ENCODE measurements around the gene ETDA. TPM values are rescaled to one million over a fixed set of nuclear protein-coding genes. Genes with fewer than 3 reads are reported as not detected.
A peak's percentile ranks its signal among the peaks of the same experiment; 100 is the strongest.

Gene ETDA
- total RNA-seq, 1 donor from 2014 or later, result not detected

GRCh38 chrX:135287266-135287823 lies 35.5 kb downstream of the ETDA start:
- H3K4me3 Mint-ChIP-seq (ENCODE audit: unreplicated experiment), result no peak overlapping the region
- H3K9me3 Mint-ChIP-seq (ENCODE audit: unreplicated experiment), result peaks cover 2% of the 10 kb centered on the region
- H3K27me3 Mint-ChIP-seq (ENCODE audit: unreplicated experiment), result no peaks in the 10 kb centered on the region
- H3K4me1 Mint-ChIP-seq (ENCODE audit: low read depth, unreplicated experiment), result no peaks in the 10 kb centered on the region
- DNase-seq, result no peak
- H3K36me3 Mint-ChIP-seq (ENCODE audit: unreplicated experiment), result peaks cover 9% of the 10 kb centered on the region
- TF ChIP-seq CTCF (IDR thresholded peaks at IDR 0.05; ENCODE audit: partially characterized antibody, unreplicated experiment), result no peak
- no peak overlapping the region for H3K27ac Mint-ChIP-seq (ENCODE audit: unreplicated experiment)

- TF ChIP-seq CTCF (IDR thresholded peaks at IDR 0.05; ENCODE audit: partially characterized antibody, unreplicated experiment), result peak; percentile 14
- H3K4me1 Mint-ChIP-seq (ENCODE audit: low read depth, unreplicated experiment), result no peaks in the 10 kb centered on the region
- H3K4me3 Mint-ChIP-seq (ENCODE audit: unreplicated experiment), result peak overlapping the region; percentile 81
- no peaks in the 10 kb centered on the region for H3K9me3 Mint-ChIP-seq (ENCODE audit: unreplicated experiment)
- H3K27me3 Mint-ChIP-seq (ENCODE audit: unreplicated experiment), result peaks cover 3% of the 10 kb centered on the region
- DNase-seq, result peak; percentile 79
- peak overlapping the region; percentile 28 for H3K27ac Mint-ChIP-seq (ENCODE audit: unreplicated experiment)
- H3K36me3 Mint-ChIP-seq (ENCODE audit: unreplicated experiment), result peaks cover 4% of the 10 kb centered on the region
Observed at GRCh38 chrX:135295238-135295943, 43.5 kb downstream of the ETDA start.

DNA sequence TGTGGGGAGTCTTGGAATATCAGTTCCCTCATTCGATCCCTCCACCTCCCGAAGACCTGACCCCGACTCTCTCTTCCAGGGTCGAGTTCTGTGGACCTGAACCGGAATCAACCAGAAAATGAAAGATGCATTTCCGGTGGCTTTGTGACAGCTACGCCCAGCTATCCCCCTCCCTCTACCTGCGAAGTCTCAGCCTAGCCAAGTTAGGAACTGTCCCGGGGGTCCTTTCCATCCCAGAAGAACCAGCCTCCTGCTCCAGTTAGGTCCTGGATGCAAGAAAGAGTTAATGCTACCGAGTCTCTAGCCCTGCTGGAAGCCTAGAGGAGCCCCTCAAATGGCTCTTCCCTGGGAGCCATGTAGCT lies 44.1 kb downstream of the ETDA start:
- peaks cover 3% of the 10 kb centered on the region for H3K27me3 Mint-ChIP-seq (ENCODE audit: unreplicated experiment)
- no peaks in the 10 kb centered on the region for H3K9me3 Mint-ChIP-seq (ENCODE audit: unreplicated experiment)
- no peak for DNase-seq
- no peaks in the 10 kb centered on the region for H3K4me1 Mint-ChIP-seq (ENCODE audit: low read depth, unreplicated experiment)
- peaks cover 4% of the 10 kb centered on the region for H3K36me3 Mint-ChIP-seq (ENCODE audit: unreplicated experiment)
- H3K27ac Mint-ChIP-seq (ENCODE audit: unreplicated experiment), result no peak overlapping the region
- peak overlapping the region; percentile 81 for H3K4me3 Mint-ChIP-seq (ENCODE audit: unreplicated experiment)
- no peak for TF ChIP-seq CTCF (IDR thresholded peaks at IDR 0.05; ENCODE audit: partially characterized antibody, unreplicated experiment)

GRCh38 chrX:135302269-135302873 lies 50.5 kb downstream of the ETDA start:
- no peak for TF ChIP-seq CTCF (IDR thresholded peaks at IDR 0.05; ENCODE audit: partially characterized antibody, unreplicated experiment)
- no peak overlapping the region for H3K27ac Mint-ChIP-seq (ENCODE audit: unreplicated experiment)
- H3K4me3 Mint-ChIP-seq (ENCODE audit: unreplicated experiment), result no peak overlapping the region
- H3K27me3 Mint-ChIP-seq (ENCODE audit: unreplicated experiment), result no peaks in the 10 kb centered on the region
- peaks cover 13% of the 10 kb centered on the region for H3K4me1 Mint-ChIP-seq (ENCODE audit: low read depth, unreplicated experiment)
- DNase-seq, result no peak
- H3K9me3 Mint-ChIP-seq (ENCODE audit: unreplicated experiment), result no peaks in the 10 kb centered on the region
- H3K36me3 Mint-ChIP-seq (ENCODE audit: unreplicated experiment), result no peaks in the 10 kb centered on the region

Other genes starting within 250 kb of the ETDA start
- gene RTL8B, start 229.5 kb upstream of the ETDA start, total RNA-seq (ENCODE audit: unreplicated experiment), result 38.0 TPM
- gene RTL8C, start 219.7 kb upstream of the ETDA start, total RNA-seq (ENCODE audit: unreplicated experiment), result 297 TPM
- gene RTL8A, start 199.9 kb upstream of the ETDA start, total RNA-seq (ENCODE audit: unreplicated experiment), result 66.9 TPM
- 10.5 TPM for gene SMIM10L2B, start 153.3 kb upstream of the ETDA start, total RNA-seq (ENCODE audit: unreplicated experiment)
- gene ETDB, start 131.5 kb upstream of the ETDA start, total RNA-seq (ENCODE audit: unreplicated experiment), result not detected
- 0.34 TPM for gene CT55, start 80.7 kb upstream of the ETDA start, total RNA-seq (ENCODE audit: unreplicated experiment)
- gene ETDC, start 57.4 kb downstream of the ETDA start, total RNA-seq (ENCODE audit: unreplicated experiment), result not detected
- 9.2 TPM for gene ZNF75D, start 92.0 kb downstream of the ETDA start, total RNA-seq (ENCODE audit: unreplicated experiment)
- gene ZNF449, start 92.7 kb downstream of the ETDA start, total RNA-seq (ENCODE audit: unreplicated experiment), result 12.1 TPM
- gene SMIM10L2A, start 169.9 kb downstream of the ETDA start, total RNA-seq (ENCODE audit: unreplicated experiment), result 3.4 TPM